Measurements from ENCODE around the gene TMEM63B. TPM values are rescaled to one million over a fixed set of nuclear protein-coding genes. Genes with fewer than 3 reads are reported as not detected.

TMEM63B gene
- total and polyA plus RNA-seq, 9 of the 15 experiments (the other 6 are each of a cell fraction or from before 2014, with no cell fraction given): 0.14 to 39.4 (median 14.4) TPM

DNA sequence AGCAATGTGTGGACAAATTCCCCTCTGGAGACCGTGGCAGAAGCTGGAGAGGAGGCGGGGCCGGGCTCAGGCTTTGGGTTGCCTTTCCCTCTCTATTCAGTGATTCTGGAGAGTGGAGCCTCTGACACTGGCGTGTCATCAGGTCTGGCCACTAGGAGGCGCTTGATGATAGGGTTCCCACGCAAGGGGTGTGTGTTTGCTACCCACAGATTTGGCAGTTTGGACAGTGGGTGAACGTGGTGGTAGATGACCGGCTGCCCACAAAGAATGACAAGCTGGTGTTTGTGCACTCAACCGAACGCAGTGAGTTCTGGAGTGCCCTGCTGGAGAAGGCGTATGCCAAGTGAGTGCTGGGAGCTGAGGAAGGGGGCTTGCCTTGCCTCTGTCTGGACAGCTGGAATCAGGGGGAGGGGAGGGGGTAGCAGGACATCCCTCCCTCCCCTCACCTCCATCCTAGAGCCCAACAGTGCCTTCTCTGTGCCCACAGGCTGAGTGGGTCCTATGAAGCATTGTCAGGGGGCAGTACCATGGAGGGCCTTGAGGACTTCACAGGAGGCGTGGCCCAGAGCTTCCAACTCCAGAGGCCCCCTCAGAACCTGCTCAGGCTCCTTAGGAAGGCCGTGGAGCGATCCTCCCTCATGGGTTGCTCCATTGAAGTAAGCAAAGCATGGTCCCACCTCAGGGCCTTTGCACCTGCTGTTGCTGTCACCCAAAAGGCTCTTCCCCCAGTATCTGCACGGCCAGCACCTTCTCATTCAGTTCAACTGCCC, 45.6 kb downstream of the TMEM63B start (continued):
- TF ChIP-seq, protein P1, sequence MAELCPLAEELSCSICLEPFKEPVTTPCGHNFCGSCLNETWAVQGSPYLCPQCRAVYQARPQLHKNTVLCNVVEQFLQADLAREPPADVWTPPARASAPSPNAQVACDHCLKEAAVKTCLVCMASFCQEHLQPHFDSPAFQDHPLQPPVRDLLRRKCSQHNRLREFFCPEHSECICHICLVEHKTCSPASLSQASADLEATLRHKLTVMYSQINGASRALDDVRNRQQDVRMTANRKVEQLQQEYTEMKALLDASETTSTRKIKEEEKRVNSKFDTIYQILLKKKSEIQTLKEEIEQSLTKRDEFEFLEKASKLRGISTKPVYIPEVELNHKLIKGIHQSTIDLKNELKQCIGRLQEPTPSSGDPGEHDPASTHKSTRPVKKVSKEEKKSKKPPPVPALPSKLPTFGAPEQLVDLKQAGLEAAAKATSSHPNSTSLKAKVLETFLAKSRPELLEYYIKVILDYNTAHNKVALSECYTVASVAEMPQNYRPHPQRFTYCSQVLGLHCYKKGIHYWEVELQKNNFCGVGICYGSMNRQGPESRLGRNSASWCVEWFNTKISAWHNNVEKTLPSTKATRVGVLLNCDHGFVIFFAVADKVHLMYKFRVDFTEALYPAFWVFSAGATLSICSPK (IDR thresholded peaks at IDR 0.05; ENCODE audit: borderline replicate concordance): no peak
- TF ChIP-seq ARID2 (IDR thresholded peaks at IDR 0.05): peak; percentile 95
- no peak for TF ChIP-seq HIVEP1 (CRISPR knock-in tag; IDR thresholded peaks at IDR 0.05)
- TF ChIP-seq ZBED1 (IDR thresholded peaks at IDR 0.05): no peak
- no peak for TF ChIP-seq PHB (CRISPR knock-in tag; IDR thresholded peaks at IDR 0.05)
- TF ChIP-seq TFAM (CRISPR knock-in tag; conservative IDR thresholded peaks at IDR 0.05): no peak
- TF ChIP-seq RCOR1 (IDR thresholded peaks at IDR 0.05; ENCODE audit: borderline replicate concordance in 1 of 2, low read depth in 2 of 2, low read length in 2 of 2): peak in 1 of 2 experiments; percentile 85; a peak in 2 of 4 replicates
- no peak for TF ChIP-seq POLR2G (IDR thresholded peaks at IDR 0.05; ENCODE audit: low read depth, low read length)
- no peak; the same call in 1 of the 2 replicates for TF ChIP-seq EP300 (IDR thresholded peaks at IDR 0.05; ENCODE audit: low read length)
- TF ChIP-seq U2AF2 (optimal IDR thresholded peaks at IDR 0.05; ENCODE audit: low read depth, low read length): no peak
- TF ChIP-seq KDM5B (IDR thresholded peaks at IDR 0.05; ENCODE audit: insufficient replicate concordance, low read depth, low read length): no peak
- TF ChIP-seq, protein P2, sequence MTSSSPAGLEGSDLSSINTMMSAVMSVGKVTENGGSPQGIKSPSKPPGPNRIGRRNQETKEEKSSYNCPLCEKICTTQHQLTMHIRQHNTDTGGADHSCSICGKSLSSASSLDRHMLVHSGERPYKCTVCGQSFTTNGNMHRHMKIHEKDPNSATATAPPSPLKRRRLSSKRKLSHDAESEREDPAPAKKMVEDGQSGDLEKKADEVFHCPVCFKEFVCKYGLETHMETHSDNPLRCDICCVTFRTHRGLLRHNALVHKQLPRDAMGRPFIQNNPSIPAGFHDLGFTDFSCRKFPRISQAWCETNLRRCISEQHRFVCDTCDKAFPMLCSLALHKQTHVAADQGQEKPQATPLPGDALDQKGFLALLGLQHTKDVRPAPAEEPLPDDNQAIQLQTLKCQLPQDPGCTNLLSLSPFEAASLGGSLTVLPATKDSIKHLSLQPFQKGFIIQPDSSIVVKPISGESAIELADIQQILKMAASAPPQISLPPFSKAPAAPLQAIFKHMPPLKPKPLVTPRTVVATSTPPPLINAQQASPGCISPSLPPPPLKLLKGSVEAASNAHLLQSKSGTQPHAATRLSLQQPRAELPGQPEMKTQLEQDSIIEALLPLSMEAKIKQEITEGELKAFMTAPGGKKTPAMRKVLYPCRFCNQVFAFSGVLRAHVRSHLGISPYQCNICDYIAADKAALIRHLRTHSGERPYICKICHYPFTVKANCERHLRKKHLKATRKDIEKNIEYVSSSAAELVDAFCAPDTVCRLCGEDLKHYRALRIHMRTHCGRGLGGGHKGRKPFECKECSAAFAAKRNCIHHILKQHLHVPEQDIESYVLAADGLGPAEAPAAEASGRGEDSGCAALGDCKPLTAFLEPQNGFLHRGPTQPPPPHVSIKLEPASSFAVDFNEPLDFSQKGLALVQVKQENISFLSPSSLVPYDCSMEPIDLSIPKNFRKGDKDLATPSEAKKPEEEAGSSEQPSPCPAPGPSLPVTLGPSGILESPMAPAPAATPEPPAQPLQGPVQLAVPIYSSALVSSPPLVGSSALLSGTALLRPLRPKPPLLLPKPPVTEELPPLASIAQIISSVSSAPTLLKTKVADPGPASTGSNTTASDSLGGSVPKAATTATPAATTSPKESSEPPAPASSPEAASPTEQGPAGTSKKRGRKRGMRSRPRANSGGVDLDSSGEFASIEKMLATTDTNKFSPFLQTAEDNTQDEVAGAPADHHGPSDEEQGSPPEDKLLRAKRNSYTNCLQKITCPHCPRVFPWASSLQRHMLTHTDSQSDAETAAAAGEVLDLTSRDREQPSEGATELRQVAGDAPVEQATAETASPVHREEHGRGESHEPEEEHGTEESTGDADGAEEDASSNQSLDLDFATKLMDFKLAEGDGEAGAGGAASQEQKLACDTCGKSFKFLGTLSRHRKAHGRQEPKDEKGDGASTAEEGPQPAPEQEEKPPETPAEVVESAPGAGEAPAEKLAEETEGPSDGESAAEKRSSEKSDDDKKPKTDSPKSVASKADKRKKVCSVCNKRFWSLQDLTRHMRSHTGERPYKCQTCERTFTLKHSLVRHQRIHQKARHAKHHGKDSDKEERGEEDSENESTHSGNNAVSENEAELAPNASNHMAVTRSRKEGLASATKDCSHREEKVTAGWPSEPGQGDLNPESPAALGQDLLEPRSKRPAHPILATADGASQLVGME (CRISPR knock-in tag; IDR thresholded peaks at IDR 0.05): no peak
- TF ChIP-seq, protein P3, sequence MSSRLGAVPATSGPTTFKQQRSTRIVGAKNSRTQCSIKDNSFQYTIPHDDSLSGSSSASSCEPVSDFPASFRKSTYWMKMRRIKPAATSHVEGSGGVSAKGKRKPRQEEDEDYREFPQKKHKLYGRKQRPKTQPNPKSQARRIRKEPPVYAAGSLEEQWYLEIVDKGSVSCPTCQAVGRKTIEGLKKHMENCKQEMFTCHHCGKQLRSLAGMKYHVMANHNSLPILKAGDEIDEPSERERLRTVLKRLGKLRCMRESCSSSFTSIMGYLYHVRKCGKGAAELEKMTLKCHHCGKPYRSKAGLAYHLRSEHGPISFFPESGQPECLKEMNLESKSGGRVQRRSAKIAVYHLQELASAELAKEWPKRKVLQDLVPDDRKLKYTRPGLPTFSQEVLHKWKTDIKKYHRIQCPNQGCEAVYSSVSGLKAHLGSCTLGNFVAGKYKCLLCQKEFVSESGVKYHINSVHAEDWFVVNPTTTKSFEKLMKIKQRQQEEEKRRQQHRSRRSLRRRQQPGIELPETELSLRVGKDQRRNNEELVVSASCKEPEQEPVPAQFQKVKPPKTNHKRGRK (tag; IDR thresholded peaks at IDR 0.05): no peak
- TF ChIP-seq TCF3 (CRISPR knock-in tag; IDR thresholded peaks at IDR 0.05): no peak
- TF ChIP-seq SUPT5H (IDR thresholded peaks at IDR 0.05): no peak
- 0 out of 2 replicates have a peak, but pooled peaks have one; percentile 44 for TF ChIP-seq TOE1 (IDR thresholded peaks at IDR 0.05; ENCODE audit: borderline replicate concordance)
- no peak for TF ChIP-seq TOE1 (CRISPR knock-in tag; IDR thresholded peaks at IDR 0.05; ENCODE audit: borderline replicate concordance, low read depth)
- no peak for TF ChIP-seq CREBBP (IDR thresholded peaks at IDR 0.05; ENCODE audit: low read depth, low read length)
- TF ChIP-seq, protein P4, sequence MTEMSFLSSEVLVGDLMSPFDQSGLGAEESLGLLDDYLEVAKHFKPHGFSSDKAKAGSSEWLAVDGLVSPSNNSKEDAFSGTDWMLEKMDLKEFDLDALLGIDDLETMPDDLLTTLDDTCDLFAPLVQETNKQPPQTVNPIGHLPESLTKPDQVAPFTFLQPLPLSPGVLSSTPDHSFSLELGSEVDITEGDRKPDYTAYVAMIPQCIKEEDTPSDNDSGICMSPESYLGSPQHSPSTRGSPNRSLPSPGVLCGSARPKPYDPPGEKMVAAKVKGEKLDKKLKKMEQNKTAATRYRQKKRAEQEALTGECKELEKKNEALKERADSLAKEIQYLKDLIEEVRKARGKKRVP (CRISPR knock-in tag; IDR thresholded peaks at IDR 0.05): no peak
